ENCODE data around the gene CASZ1. TPM values are rescaled to one million over a fixed set of nuclear protein-coding genes. Genes with fewer than 3 reads are reported as not detected.

CASZ1 gene
- total and polyA plus RNA-seq, 2 donors (not counting 3 experiments of a cell fraction or from before 2014, with no cell fraction given): 1.5 to 5.2 TPM

DNA sequence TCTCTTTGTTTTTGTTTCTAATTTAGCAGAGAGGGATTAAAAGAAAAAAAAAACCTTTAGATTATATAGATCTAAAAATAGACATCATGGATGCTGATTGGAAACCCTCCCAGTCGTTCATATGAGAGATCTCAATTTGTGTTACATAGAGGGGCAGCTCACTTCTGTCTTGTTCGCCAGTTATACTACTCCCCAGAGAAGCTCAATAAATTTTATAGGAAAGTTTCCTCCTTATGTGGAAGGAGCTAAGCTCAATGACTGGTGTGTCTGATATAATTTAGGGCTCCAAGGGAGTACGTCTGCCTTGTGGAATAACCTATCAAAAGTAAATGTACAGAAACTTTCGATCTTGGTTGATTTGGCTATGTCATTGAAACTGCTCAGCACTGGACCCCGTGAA lies 204.1 kb downstream of the CASZ1 start:
- H3K4me2 ChIP-seq (ENCODE audit: insufficient read depth, low read length): no peak overlapping the region
- intact Hi-C loops (cut with micrococcal nuclease): no loop called here
- no peak overlapping the region for H3K27ac ChIP-seq (ENCODE audit: insufficient read depth, low read depth, low read length)
- no peaks in the 10 kb centered on the region for H3K27me3 ChIP-seq (ENCODE audit: control insufficient read depth in 2 of 2, insufficient read depth in 2 of 2, low read length in 2 of 2)
- TF ChIP-seq, protein P1, sequence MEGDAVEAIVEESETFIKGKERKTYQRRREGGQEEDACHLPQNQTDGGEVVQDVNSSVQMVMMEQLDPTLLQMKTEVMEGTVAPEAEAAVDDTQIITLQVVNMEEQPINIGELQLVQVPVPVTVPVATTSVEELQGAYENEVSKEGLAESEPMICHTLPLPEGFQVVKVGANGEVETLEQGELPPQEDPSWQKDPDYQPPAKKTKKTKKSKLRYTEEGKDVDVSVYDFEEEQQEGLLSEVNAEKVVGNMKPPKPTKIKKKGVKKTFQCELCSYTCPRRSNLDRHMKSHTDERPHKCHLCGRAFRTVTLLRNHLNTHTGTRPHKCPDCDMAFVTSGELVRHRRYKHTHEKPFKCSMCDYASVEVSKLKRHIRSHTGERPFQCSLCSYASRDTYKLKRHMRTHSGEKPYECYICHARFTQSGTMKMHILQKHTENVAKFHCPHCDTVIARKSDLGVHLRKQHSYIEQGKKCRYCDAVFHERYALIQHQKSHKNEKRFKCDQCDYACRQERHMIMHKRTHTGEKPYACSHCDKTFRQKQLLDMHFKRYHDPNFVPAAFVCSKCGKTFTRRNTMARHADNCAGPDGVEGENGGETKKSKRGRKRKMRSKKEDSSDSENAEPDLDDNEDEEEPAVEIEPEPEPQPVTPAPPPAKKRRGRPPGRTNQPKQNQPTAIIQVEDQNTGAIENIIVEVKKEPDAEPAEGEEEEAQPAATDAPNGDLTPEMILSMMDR (IDR thresholded peaks at IDR 0.05; ENCODE audit: extremely low read depth in 1 of 2, insufficient read depth in 1 of 2, low read depth in 1 of 2, low read length in 2 of 2): no peak
- TF ChIP-seq JUN (IDR thresholded peaks at IDR 0.05; ENCODE audit: borderline replicate concordance, insufficient read depth, insufficient read length, low read depth) (no peak), FOS (IDR thresholded peaks at IDR 0.05; ENCODE audit: borderline replicate concordance, insufficient read depth, low read length) (no peak), MYC (IDR thresholded peaks at IDR 0.05; ENCODE audit: low read depth, low read length) (no peak), POLR2AphosphoS5 (IDR thresholded peaks at IDR 0.05; ENCODE audit: insufficient read depth, low read depth, low read length) (no peak)
- TF ChIP-seq, protein P2, sequence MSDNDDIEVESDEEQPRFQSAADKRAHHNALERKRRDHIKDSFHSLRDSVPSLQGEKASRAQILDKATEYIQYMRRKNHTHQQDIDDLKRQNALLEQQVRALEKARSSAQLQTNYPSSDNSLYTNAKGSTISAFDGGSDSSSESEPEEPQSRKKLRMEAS (IDR thresholded peaks at IDR 0.05; ENCODE audit: insufficient read depth, insufficient read length): no peak
- H3K9me1 ChIP-seq (replicated peaks; ENCODE audit: control insufficient read depth, extremely low read depth, insufficient read depth, low read length): no peaks in the 10 kb centered on the region
- H3K4me1 ChIP-seq (ENCODE audit: control insufficient read depth, extremely low read depth, insufficient read depth, low read length): peaks cover 6% of the 10 kb centered on the region
- H3K4me3 ChIP-seq (replicated peaks in 1 of 3; ENCODE audit: insufficient read depth in 1 of 3, low read depth in 1 of 3, low read length in 3 of 3): no peak overlapping the region
- dilution Hi-C loops (cut with MboI; ENCODE audit: extremely low pct_ligation_motif_present, low sequenced_read_pairs): no loop called here
- no peaks in the 10 kb centered on the region for H3K79me2 ChIP-seq (ENCODE audit: control insufficient read depth, insufficient read depth, low read length)
- CTCF ChIA-PET: no interaction called here
- FAIRE-seq (no peak), DNase-seq (ENCODE audit: low read depth, low spot score) (no peak)
- H3K9me3 ChIP-seq (replicated peaks; ENCODE audit: control insufficient read depth, insufficient read depth, low read length): no peaks in the 10 kb centered on the region
- H3K36me3 ChIP-seq (ENCODE audit: control insufficient read depth in 2 of 2, extremely low read depth in 1 of 2, insufficient read depth in 2 of 2, low read length in 2 of 2): no peaks in the 10 kb centered on the region
- no peak overlapping the region for H2AFZ ChIP-seq (ENCODE audit: low read depth, low read length)
- POLR2A ChIA-PET: no interaction called here
- no peak overlapping the region for H3K9ac ChIP-seq (replicated peaks; ENCODE audit: extremely low read depth, insufficient read depth, low read length)
- no TSS peak for BruUV-seq (replicated peaks)
- no peaks in the 10 kb centered on the region for H4K20me1 ChIP-seq (replicated peaks; ENCODE audit: control insufficient read depth, extremely low read depth, insufficient read depth, low read length)
